ENCODE results near the gene TRPM4. TPM values are rescaled to one million over a fixed set of nuclear protein-coding genes. Genes with fewer than 3 reads are reported as not detected.

The TRPM4 gene
- polyA plus RNA-seq, 1 donor: 17.5 TPM

GRCh38 chr19:49151267-49152118 is 6.1 kb upstream of the TRPM4 start:
- no peaks in the 10 kb centered on the region for H3K36me3 ChIP-seq (ENCODE audit: control insufficient read depth, insufficient read depth, low read length)
- no peak overlapping the region for H3K4me3 ChIP-seq (ENCODE audit: low read length)
- peak in 1 of 2 donors; percentile 71 for DNase-seq
- no peak overlapping the region for H3K27ac ChIP-seq (ENCODE audit: low read length)
- 60% methylated on average over 1 of the region's 45 CpGs for WGBS (ENCODE audit: insufficient coverage, low lambda C conversion rate)
- H3K9me3 ChIP-seq (ENCODE audit: control insufficient read depth, low read depth, low read length): peaks cover 13% of the 10 kb centered on the region
- peaks cover 80% of the 10 kb centered on the region for H3K27me3 ChIP-seq (ENCODE audit: control insufficient read depth, insufficient read depth, low read length)
- peaks cover 18% of the 10 kb centered on the region for H3K4me1 ChIP-seq (ENCODE audit: control insufficient read depth, insufficient read depth, low read length)

GRCh38 chr19:49152119-49152550 is 5.5 kb upstream of the TRPM4 start:
- H3K27me3 ChIP-seq (ENCODE audit: control insufficient read depth, insufficient read depth, low read length): peaks cover 75% of the 10 kb centered on the region
- H3K9me3 ChIP-seq (ENCODE audit: control insufficient read depth, low read depth, low read length): peaks cover 13% of the 10 kb centered on the region
- peaks cover 18% of the 10 kb centered on the region for H3K4me1 ChIP-seq (ENCODE audit: control insufficient read depth, insufficient read depth, low read length)
- WGBS (ENCODE audit: insufficient coverage, low lambda C conversion rate): no CpG with 5 or more reads among the region's 10 CpGs
- no peak overlapping the region for H3K4me3 ChIP-seq (ENCODE audit: low read length)
- no peaks in the 10 kb centered on the region for H3K36me3 ChIP-seq (ENCODE audit: control insufficient read depth, insufficient read depth, low read length)
- H3K27ac ChIP-seq (ENCODE audit: low read length): no peak overlapping the region
- no peak for DNase-seq

GRCh38 chr19:49153167-49153809 is 4.3 kb upstream of the TRPM4 start:
- WGBS (ENCODE audit: insufficient coverage, low lambda C conversion rate): 100% methylated on average over 2 of the region's 10 CpGs
- H3K27me3 ChIP-seq (ENCODE audit: control insufficient read depth, insufficient read depth, low read length): peaks cover 70% of the 10 kb centered on the region
- H3K36me3 ChIP-seq (ENCODE audit: control insufficient read depth, insufficient read depth, low read length): no peaks in the 10 kb centered on the region
- H3K9me3 ChIP-seq (ENCODE audit: control insufficient read depth, low read depth, low read length): peaks cover 13% of the 10 kb centered on the region
- H3K4me1 ChIP-seq (ENCODE audit: control insufficient read depth, insufficient read depth, low read length): peaks cover 27% of the 10 kb centered on the region
- DNase-seq: no peak
- no peak overlapping the region for H3K4me3 ChIP-seq (ENCODE audit: low read length)
- H3K27ac ChIP-seq (ENCODE audit: low read length): no peak overlapping the region

- WGBS (ENCODE audit: insufficient coverage, low lambda C conversion rate): no CpG with 5 or more reads among the region's 6 CpGs
- no peak overlapping the region for H3K27ac ChIP-seq (ENCODE audit: low read length)
- H3K4me3 ChIP-seq (ENCODE audit: low read length): no peak overlapping the region
- peaks cover 69% of the 10 kb centered on the region for H3K27me3 ChIP-seq (ENCODE audit: control insufficient read depth, insufficient read depth, low read length)
- H3K9me3 ChIP-seq (ENCODE audit: control insufficient read depth, low read depth, low read length): peaks cover 10% of the 10 kb centered on the region
- H3K4me1 ChIP-seq (ENCODE audit: control insufficient read depth, insufficient read depth, low read length): peaks cover 24% of the 10 kb centered on the region
- H3K36me3 ChIP-seq (ENCODE audit: control insufficient read depth, insufficient read depth, low read length): no peaks in the 10 kb centered on the region
- DNase-seq: no peak
These were observed 3.3 kb upstream of the TRPM4 start for GRCh38 chr19:49154279-49154678.

- WGBS (ENCODE audit: insufficient coverage, low lambda C conversion rate): no CpG with 5 or more reads among the region's 19 CpGs
- H3K36me3 ChIP-seq (ENCODE audit: control insufficient read depth, insufficient read depth, low read length): no peaks in the 10 kb centered on the region
- peaks cover 10% of the 10 kb centered on the region for H3K9me3 ChIP-seq (ENCODE audit: control insufficient read depth, low read depth, low read length)
- H3K27ac ChIP-seq (ENCODE audit: low read length): no peak within 1 kb of the TSS
- DNase-seq: peak in 1 of 2 donors; percentile 11
- H3K4me1 ChIP-seq (ENCODE audit: control insufficient read depth, insufficient read depth, low read length): peaks cover 19% of the 10 kb centered on the region
- H3K4me3 ChIP-seq (ENCODE audit: low read length): no peak within 1 kb of the TSS
- H3K27me3 ChIP-seq (ENCODE audit: control insufficient read depth, insufficient read depth, low read length): peaks cover 61% of the 10 kb centered on the region
These were observed 2.4 kb upstream of the TRPM4 start, which contains the start of gene HRC for GRCh38 chr19:49155005-49155819. Gene HRC, minus strand, starts transcription at chr19:49155396. Its CDS starts 159 bp downstream, at chr19:49155237.

- Histone ChIP-seq H3K4me1 (ENCODE audit: control insufficient read depth, insufficient read depth, low read length) (peaks cover 25% of the 10 kb centered on the region), H3K4me3 (ENCODE audit: low read length) (no peak overlapping the region), H3K27me3 (ENCODE audit: control insufficient read depth, insufficient read depth, low read length) (peaks cover 54% of the 10 kb centered on the region), H3K36me3 (ENCODE audit: control insufficient read depth, insufficient read depth, low read length) (no peaks in the 10 kb centered on the region), H3K9me3 (ENCODE audit: control insufficient read depth, low read depth, low read length) (peaks cover 10% of the 10 kb centered on the region), H3K27ac (ENCODE audit: low read length) (no peak overlapping the region)
- peak in 1 of 2 donors; percentile 26 for DNase-seq
- no CpG with 5 or more reads among the region's 4 CpGs for WGBS (ENCODE audit: insufficient coverage, low lambda C conversion rate)
These were observed 1.7 kb upstream of the TRPM4 start for GRCh38 chr19:49155820-49156346.

GRCh38 chr19:49160450-49161189 is 3.0 kb downstream of the TRPM4 start:
- Histone ChIP-seq H3K27me3 (ENCODE audit: control insufficient read depth, insufficient read depth, low read length) (peaks cover 41% of the 10 kb centered on the region), H3K9me3 (ENCODE audit: control insufficient read depth, low read depth, low read length) (peaks cover 1% of the 10 kb centered on the region), H3K36me3 (ENCODE audit: control insufficient read depth, insufficient read depth, low read length) (no peaks in the 10 kb centered on the region), H3K4me1 (ENCODE audit: control insufficient read depth, insufficient read depth, low read length) (peaks cover 26% of the 10 kb centered on the region), H3K27ac (ENCODE audit: low read length) (no peak overlapping the region), H3K4me3 (ENCODE audit: low read length) (no peak overlapping the region)
- WGBS (ENCODE audit: insufficient coverage, low lambda C conversion rate): no CpG with 5 or more reads among the region's 13 CpGs
- peak in 1 of 2 donors; percentile 66 for DNase-seq

GRCh38 chr19:49161987-49162386 is 4.4 kb downstream of the TRPM4 start:
- Histone ChIP-seq H3K36me3 (ENCODE audit: control insufficient read depth, insufficient read depth, low read length) (no peaks in the 10 kb centered on the region), H3K4me3 (ENCODE audit: low read length) (no peak overlapping the region), H3K27me3 (ENCODE audit: control insufficient read depth, insufficient read depth, low read length) (peaks cover 45% of the 10 kb centered on the region), H3K27ac (ENCODE audit: low read length) (no peak overlapping the region), H3K4me1 (ENCODE audit: control insufficient read depth, insufficient read depth, low read length) (peaks cover 27% of the 10 kb centered on the region), H3K9me3 (ENCODE audit: control insufficient read depth, low read depth, low read length) (peaks cover 7% of the 10 kb centered on the region)
- WGBS (ENCODE audit: insufficient coverage, low lambda C conversion rate): no CpG with 5 or more reads among the region's 4 CpGs
- DNase-seq: no peak

- Histone ChIP-seq H3K9me3 (ENCODE audit: control insufficient read depth, low read depth, low read length) (peaks cover 7% of the 10 kb centered on the region), H3K4me3 (ENCODE audit: low read length) (no peak overlapping the region), H3K36me3 (ENCODE audit: control insufficient read depth, insufficient read depth, low read length) (no peaks in the 10 kb centered on the region), H3K27ac (ENCODE audit: low read length) (no peak overlapping the region), H3K4me1 (ENCODE audit: control insufficient read depth, insufficient read depth, low read length) (peaks cover 10% of the 10 kb centered on the region), H3K27me3 (ENCODE audit: control insufficient read depth, insufficient read depth, low read length) (peaks cover 40% of the 10 kb centered on the region)
- no peak for DNase-seq
- 40% methylated on average over 2 of the region's 24 CpGs for WGBS (ENCODE audit: insufficient coverage, low lambda C conversion rate)
These were observed 7.6 kb downstream of the TRPM4 start for GRCh38 chr19:49165111-49165750.

Measured in large intestine (tissue), 3 donors.